Gastroesophageal sphincter (tissue), 3 donors: Measurements from ENCODE around the gene ACSF3.

ENCODE experiments used
- CTCF ChIP-seq, 4 experiments: fragments of 200-600 bp in 2 of 4; fragments of 450-650 bp in 2 of 4; sonication (generic) in 1 of 4; IDR thresholded peaks; one replicate each; pipeline ENCODE4 v1.5.1; 2017 to 2019; ENCODE audit warnings: antibody characterized with exemption in 4 of 4, mild to moderate bottlenecking in 2 of 4, moderate library complexity in 2 of 4
- EP300 ChIP-seq: sonication (generic); formaldehyde crosslinking; IDR thresholded peaks from one replicate; pipeline ENCODE4 v1.6.1; 2017; ENCODE audit warnings: antibody characterized with exemption, mild to moderate bottlenecking
- POLR2A ChIP-seq, 2 donors: fragments of 450-650 bp; IDR thresholded peaks; one replicate each; pipeline ENCODE4 v1.6.1; 2017; ENCODE audit warnings: antibody characterized with exemption in 2 of 2, mild to moderate bottlenecking in 2 of 2, moderate library complexity in 1 of 2
- POLR2AphosphoS5 ChIP-seq: sonication (generic); formaldehyde crosslinking; IDR thresholded peaks from one replicate; pipeline ENCODE4 v1.6.1; 2017; ENCODE audit warnings: antibody characterized with exemption

DNA sequence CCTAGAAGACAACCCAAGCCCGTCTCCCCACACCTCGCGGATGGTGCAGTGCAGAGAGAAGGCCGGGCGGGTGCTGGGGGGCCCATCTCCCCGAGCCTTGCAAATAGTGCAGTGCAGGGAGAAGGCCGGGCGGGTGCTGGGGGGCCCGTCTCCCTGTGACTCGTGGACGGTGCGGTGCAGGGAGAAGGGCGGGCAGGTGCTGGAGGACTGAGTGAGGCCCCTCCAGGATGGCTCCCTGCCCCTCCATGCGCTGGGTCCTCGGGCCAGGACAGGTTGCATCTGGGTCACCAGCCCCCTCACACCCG lies 40.0 kb upstream of the ACSF3 start:
- TF ChIP-seq CTCF (IDR thresholded peaks at IDR 0.05) (no peak), POLR2AphosphoS5 (no peak), POLR2A (IDR thresholded peaks at IDR 0.05) (no peak), EP300 (no peak)
